M059J (cell line): Measurements from ENCODE around the gene CCDC40. TPM values are rescaled to one million over a fixed set of nuclear protein-coding genes. Genes with fewer than 3 reads are reported as not detected.
"Not testable (repeated sequence)": the region's sequence is repeated elsewhere in the genome, so short reads cannot be mapped to it uniquely, and the experiment has no call there.

Experiments
- DNase-seq: peaks from one replicate; pipeline ENCODE4 v3.0.0-alpha.2; 2012; ENCODE audit warnings: low read depth
- total RNA-seq: library from RNA; depleted of rRNA; stranded (reverse); fragments of >200 nt; shearing (Covaris generic); gene quantifications from 2 replicates; pipeline ENCODE4 v1.2.3, GENCODE V29; 2014

The CCDC40 gene
- total RNA-seq, 1 experiment from 2014 or later: 0.94 TPM

DNA sequence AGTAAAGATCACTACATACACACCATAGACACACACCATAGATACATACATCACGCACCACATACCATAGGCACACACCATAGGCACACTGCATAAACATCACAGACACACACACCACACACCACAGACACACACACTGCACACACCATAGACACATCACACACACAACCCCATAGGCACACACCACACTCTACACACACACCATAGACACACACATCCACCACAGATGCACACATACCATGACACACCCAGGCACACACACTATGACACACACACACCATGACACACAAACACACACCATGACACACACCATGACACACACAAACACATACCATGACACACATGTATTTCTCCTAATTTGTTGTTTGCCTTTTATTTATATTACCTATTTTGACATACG, 14.8 kb upstream of the CCDC40 start:
- DNase-seq: no peak

DNA sequence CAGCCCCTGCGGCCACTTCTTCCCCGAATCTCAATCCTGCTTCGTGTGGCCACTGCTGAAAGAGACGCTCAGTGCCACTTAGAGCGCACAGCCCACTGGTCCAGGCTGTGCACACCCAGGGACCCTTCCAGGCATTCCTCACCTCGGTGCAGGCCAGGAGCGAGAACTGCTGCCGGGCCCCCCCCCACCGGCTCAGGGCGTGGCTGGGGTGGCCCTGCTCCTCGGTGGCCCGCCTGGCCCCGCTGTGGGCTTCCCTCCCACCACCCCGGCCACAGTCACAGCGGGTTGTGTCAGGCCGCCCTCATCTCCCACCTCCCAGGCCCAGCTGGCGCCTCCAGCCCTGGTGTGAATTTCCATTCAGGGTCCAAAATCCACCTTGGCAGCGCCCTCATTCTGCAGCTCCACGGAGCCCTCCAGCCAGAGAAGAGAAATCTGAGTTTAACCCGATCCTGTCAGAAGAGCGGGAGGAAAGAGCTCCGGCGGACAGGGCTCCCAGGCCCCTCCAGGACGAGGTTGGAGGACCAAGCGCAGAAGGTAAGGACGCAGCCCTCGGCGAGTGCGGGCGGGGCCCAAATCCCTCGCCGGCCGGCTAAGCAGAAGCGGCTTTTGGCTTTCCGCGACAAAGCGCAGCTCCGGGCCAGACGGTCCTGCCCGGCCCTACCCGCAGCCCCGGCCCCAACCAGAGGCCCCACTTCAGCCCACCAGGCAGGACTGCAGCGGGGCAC, 12.8 kb upstream of the CCDC40 start:
- DNase-seq: no peak

DNA sequence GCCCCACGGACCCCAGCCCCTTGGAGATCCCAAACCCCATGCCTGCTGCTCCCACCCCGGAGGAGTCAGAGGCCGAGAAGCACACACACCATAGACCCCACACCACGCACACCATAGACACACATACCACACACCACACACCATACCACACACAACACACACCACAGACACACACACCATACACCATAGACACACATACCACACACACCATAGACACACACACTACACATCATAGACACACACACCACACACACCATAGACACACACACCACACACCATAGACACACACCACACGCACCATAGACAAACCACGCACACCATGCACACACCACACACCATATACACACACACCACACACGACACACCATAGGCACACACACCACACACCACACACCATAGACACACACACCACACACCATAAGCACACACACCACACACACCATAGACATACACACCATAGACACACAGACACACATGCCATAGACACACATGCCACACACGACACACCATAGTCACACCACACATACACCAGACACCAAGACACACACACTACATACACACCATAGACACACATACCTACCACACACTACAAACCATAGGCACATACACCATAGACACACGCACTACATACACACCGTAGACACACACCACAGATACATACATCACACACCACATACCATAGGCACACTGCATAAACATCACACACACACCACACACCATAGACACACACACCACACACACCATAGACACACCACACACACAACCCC, 12.1 kb upstream of the CCDC40 start:
- DNase-seq: no peak

DNA sequence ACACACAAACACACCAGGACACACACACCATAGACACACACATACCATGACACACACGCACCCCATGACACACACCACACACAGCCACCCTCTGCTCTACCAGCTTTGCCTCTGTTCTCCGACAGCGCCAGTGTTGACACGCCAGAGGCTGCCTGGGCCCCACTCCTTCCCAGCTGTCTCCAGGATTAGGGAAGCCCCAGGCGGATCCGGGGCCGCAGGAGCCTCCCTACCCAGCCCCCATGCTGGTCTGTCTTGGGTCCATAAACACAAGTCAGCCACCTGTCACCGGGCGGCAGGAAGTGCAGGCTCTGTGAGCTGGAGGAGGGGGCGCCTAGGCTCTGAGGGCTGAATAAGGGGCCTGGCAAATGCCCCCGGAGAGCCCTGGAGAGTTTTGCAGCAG, 11.3 kb upstream of the CCDC40 start:
- DNase-seq: no peak

DNA sequence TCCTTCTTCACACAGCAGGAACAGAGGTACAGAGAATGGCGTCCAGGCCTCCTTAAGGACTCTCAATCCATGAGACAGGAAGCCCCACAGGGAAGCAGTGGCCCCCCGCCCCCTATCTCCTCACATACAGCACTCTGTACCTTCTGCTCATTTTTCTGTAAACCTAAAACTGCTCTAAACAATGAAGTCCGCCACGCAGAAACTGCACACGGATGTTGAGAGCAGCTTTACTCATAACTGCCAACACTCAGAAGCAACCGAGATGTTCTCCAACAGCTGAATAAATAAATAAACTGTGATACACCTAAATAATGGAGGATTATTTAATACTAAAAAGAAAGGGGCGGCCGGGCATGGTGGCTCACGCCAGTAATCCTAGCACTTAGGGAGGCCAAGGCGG, 10.6 kb upstream of the CCDC40 start:
- DNase-seq: no peak

DNA sequence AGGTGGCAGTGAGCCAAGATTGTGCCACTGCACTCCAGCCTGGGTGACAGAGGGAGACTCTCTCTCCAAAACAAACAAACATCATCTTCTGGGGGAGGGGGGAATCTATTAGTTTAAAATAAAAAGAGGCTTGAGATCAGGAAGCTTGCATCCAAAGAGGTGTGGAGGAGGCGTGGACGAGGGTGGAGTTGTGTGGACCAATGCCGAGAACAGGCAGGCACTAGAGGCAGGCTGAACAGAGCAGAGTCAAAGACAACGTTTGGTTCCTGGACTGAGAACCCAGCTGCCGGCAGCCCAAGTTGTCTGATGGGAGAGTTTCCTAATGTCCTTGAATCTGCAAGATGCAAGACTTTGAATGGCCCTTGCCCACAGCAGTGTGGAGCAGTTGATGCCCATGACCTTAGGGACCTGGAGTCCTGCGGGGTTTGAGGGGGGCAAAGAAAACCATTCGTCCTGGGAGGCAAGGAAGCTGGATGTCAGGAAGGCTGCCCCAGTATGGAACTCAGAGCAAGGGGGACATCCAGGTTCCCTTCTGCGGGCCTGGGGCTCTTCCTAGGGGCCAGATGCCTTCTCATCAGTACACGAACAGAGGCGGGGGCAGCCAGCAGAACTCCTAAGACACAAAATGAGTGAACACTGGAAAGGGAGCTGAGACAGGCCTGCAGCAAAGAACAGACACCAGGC, 9.9 kb upstream of the CCDC40 start:
- no peak for DNase-seq

DNA sequence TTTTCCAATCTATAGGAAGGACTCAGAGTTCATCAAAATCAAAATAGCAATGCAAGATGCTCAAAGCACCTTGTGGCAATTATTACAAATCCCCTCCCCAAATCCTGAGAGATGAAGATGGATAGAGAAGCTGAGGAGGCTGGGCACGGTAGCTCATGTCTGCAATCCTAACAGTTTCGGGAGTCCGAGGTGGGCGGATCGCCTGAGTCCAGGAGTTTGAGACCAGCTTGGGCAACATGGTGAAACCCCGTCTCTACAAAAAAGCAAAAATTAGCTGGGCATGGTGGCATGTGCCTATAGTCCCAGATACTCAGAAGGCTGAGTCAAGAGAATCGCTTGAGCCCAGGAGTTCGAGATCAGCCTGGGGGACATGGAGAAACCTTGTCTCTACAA, 9.4 kb upstream of the CCDC40 start:
- no peak for DNase-seq

DNA sequence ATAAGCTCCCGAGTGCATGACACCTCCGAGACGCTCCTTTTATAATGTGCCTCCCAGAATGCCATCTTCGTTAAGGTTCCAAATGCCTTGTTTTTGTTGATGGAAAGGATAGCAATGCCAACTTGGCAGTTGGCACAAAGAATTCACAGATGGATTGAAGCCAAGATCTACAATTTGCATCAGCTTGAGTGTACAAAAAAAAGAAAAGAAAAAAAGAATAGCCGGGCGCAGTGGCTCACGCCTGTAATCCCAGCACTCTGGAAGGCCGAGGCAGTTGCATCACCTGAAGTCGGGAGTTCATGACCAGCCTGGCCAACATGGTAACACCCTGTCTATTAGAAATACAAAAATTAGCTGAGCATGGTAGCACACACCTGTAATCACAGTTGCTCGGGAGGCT, 8.4 kb upstream of the CCDC40 start:
- no peak for DNase-seq

DNA sequence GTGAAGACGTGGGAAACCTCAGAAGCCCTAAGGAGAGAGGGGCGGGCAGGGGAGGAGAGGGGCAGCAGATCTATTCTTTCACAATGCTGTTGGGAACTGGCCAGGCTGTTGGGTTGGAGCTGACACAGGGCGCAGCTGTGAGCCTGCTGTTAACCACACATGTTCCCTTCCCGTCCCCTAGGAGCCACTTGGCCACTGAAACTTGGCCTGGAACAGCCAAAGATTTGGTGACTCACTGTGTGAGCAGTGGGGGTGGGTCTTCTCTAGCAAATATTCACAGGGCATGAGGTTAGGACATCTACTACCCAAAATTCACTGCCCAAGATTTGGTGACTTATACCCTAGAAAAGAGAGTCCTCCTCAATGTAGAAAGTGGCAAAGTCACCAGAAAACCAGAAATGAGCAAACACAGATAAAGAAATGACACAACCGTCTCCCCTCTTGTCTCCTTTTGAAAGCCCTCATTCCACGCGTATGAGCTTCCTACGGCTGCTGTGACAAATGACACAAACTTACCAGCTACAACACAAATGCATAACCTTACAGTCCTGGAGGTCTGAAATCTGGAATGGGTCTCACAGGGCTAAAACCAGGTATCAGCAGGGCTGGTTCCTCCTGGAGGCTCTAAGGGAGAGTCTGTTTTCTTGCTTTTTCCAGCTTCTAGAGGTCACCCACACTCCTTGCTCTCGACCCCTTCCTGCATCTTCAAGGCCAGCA, 7.0 kb upstream of the CCDC40 start:
- DNase-seq: peak; percentile 78

DNA sequence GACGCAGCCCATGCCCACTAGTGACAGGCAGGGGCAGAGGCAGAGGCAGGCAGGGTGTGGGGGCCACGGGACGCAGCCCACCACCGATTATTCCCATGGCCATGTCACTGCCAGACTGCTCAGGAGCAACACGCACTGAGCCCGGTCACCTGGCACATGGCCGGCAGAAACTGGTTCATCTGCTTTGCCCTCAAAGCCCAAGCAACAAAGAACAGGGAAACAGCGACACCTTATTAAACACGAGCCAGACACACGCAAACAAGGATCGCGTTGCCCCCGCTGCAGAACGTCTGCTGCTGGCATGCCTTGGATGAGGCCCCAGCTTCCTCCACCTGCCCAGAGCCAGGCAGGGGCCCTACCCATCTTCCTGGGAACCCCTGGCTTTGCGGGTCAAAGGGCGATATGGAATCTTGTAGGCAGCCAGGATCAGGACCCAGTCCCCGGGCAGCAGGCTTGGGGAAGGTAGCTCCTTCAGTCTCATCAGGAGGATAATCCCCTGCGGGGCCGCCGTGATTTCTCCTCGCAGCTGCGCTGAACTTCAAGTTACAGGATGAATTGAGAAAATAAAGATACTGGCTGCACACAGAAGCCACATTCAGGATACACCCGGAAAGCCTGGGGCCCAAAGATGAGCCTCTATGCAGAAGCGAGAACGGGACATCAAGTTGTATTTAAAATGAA, 5.6 kb upstream of the CCDC40 start:
- no peak for DNase-seq

DNA sequence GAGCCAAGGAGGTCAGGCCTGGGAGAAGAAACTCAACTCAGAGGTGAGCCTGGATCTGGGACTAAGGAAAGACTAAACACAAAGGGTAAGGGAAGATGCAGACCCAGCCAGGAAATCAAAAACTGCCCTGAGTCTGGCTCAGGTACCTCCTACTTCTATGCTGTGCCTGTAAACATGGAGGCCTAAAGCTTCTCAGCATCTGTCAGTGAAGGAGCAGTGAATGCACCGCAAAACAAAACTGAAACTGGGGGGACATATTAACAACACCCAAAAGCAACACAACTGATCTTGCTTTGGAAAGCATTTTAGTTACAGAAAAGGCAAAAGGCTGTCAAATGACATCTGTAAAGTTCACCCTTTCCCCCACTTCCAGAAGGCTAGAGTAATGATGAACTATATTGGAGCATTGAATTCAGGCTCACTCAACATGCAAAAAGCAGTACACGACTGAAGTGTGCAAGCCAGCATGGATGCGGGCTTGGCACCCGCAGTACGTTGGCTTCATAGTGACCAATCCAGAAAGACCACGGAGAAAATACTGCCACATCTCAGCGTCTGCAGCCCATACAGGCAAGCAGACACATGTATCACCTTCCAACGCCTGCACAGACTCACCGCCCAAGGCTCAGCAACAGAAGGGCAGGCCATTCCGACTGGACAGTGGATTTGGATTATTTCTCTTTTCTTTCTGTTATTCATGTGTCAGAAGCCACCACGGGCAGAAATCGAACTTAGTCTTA, 4.6 kb upstream of the CCDC40 start:
- no peak for DNase-seq

DNA sequence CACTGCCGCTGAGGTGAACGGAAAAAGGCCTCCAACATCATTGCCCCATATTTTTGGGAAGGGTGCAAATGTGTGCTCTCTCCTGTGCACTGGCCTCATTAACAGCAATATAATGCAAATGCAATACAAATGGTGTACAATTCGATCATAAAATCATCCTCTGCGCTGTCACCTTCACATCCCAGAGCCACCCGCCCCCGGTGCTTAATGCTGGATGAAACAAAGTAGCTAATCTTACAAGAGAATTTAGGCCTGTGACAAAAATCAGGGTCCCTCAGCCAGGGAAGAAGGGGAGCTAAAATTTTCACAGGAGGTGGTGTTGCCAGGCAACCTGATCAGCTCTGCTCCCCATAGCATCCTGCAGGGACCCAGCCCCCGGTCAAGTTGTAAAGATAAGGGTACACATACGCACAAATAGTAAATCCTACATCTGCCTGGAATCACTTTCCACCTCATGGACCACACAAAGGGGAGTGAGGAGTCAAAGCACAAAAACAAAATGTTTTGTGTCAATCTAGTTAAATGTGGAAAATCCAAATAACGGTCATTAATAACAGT, 3.7 kb upstream of the CCDC40 start:
- no peak for DNase-seq

DNA sequence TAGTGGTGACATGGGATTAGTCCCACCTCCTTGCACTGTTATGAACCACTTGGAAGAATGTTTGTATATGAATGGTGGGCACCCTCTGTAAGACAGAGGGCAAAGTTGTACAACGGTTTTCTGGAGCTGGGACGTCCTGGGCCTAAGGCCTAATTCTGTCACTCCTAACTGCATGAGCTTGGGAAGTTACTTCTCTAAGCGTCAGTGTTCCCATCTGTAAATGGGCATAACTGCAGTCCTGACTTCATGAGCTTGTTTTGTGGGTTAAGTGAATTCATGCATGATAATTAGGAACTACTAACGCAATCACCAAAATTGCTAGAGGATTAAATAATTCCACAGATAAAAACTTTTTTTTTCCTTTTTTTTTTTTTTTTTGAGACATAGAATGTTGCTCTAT, 2.6 kb upstream of the CCDC40 start:
- DNase-seq: no peak

DNA sequence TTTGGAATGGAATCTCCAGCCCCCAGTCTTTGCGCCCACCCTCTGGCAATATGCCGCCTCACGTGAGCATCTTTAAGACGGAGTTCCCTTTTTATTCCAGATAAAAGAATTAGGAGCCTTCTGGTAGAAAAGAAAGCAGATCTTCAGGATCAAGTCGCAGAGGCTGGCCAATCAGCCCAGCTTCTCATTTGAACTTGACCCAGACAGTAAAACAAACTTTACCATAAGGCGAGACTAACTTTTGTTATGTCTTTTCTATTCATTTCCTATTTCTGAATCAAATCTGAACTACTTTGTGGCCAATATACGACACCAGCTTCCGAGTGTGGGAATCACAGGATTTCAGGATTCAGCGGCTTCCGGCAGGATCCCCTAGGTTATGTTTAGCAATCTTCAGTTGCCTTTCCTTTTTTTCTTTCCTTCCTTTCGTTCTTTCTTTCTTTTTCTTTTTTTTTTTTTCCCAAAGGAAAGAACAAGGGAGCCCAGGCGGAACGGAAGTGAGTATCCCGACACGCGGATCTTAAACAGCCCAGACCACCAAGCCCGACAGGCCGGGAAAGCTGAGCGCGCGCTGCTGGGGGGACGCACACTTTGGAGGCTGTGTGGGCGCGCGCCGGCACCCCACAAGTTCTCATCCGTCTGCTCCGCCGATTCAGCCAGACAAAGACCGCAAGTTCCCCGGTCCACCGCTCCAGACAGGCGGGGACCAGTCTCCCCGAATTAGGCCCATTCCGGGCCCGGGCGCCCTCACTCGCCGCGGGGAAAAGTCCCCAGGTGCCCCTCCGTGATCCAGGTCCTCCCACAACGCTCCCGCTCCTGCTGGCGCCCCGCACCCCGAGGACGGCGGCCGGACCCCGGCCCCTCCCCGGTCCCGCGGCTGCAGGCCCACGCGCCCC, 1.4 kb upstream of the CCDC40 start:
- peak; percentile 46 for DNase-seq

DNA sequence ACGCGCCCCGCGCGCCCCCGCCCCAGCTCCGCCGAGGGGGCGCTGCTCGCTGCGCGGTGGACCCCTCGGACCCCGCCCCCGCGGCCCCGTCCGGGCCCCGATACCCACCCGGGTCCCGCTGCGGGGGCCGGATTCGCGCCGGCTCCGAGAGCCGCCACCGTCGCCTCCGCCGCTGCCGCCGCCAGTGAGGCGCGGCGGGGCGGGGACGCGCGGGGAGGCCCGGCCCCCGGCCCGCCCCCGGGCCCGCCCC, 830 bp upstream of the CCDC40 start, which contains the start of gene TBC1D16:
TSS of gene TBC1D16 (minus strand) at position 186 of the 250 bp plus-strand sequence. CDS start 22,325 bp downstream, outside the sequence.
- no peak for DNase-seq

DNA sequence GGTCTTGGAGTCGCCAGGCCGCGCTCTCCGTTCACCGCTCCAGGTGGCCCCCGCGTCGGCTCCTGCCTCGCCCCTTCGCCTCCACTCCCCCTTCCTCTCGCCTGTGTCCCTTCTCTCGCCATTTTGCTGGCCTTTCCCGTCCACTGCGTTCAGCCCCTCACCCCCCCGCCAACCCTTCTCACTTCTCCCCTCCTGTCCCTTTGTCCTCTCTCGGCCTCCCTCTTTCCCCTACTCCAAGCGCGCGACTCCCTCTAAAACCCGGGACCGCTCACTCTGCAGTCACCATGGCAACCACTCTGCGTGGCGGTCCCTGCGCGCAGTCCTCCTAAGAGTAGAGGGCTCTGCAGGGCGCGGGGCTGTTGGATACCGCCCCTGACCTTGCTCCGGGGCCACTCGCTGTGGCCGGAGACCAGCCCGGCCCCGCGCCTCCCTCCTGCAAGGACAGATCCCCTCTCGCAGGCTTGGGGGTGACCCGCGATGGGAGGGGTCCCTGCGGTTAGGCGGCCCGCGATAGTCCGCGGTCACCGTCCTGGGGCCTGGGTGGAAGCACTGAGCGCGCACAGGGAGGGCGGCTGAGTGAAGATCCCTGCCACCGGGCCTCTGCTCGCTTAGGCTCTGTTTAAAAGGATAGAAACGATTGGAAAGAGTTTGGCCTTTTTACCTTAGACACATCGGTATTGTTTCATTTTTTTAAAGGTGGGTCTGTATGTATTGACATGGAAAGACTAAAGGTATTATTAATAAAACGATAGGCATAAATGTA, 454 bp downstream of the CCDC40 start:
- peak; percentile 54 for DNase-seq

DNA sequence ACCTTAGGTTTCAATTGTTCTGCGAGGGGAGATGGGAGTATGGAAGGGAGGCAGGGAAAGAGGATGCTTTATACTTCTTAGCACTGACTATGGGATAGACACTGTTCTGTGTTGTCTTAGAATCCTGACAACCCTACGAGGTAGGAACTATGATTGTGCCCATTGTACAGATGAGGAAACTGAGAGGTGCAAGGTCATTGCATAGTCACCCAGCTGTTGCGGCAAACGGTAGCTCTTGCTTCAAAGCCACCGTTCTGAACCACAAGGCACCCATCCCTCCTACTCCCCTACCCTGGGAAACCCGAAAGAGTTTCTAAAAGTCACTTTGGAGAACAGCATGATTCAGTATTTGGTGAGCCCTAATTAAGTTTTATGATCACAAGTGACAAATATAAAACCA, 7.5 kb downstream of the CCDC40 start:
- DNase-seq: no peak

DNA sequence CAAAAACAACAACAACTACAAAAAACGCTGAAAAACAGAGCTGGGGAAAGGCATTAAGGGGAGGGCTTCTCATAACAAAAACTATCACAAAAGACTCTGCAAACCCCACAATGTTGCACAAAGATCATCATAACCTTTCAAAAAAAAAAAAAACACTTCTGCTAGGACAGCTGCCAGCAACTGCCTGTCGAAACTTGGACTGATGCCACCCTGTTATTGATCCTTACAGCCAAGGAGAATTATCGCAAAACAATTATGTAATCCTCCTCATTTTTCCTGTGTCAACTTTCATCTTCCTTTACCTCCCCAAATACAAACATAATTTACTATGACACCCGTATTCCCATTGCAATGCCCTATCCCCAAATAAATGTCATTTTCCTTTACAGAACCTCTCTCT, 9.3 kb downstream of the CCDC40 start:
- DNase-seq: no peak

DNA sequence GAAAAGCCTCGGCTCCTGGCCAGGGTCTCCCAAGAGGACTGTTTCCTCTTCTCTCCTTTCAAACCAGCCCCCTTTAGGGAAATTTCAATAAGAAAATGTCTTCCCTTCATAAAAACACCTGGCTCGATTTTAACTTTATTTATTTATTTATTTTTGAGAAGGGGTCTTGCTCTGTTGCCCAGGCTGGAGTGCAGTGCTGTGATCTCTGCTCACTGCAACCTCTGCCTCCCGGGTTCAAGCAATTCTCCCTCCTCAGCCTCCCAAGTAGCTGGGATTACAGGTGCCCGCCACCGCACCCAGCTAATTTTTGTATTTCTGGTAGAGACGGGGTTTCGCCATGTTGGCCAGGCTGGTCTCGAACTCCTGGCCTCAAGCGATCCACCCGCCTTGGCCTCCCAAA, 10.3 kb downstream of the CCDC40 start:
- not testable (repeated sequence) for DNase-seq
